GM03348 (cell line): Measurements from ENCODE around the gene EPHA2.

Source experiments
- DNase-seq: peaks from one replicate; pipeline ENCODE4 v3.0.0; 2012; ENCODE audit warnings: low spot score

Gene EPHA2

GRCh38 chr1:16149702-16150488 is 6.0 kb downstream of the EPHA2 start:
- DNase-seq: no peak

GRCh38 chr1:16149146-16149545 is 6.7 kb downstream of the EPHA2 start:
- no peak for DNase-seq

- DNase-seq: no peak
These were observed 7.4 kb downstream of the EPHA2 start for GRCh38 chr1:16148329-16149092.

- DNase-seq: no peak
These were observed 8.5 kb downstream of the EPHA2 start for GRCh38 chr1:16147156-16147926.

- peak; percentile 96 for DNase-seq
These were observed 9.4 kb downstream of the EPHA2 start for GRCh38 chr1:16146279-16147155.

- DNase-seq: peak; percentile 94
These were observed 10.1 kb downstream of the EPHA2 start for GRCh38 chr1:16145662-16146278.

GRCh38 chr1:16145030-16145661 is 10.7 kb downstream of the EPHA2 start:
- peak; percentile 83 for DNase-seq

GRCh38 chr1:16144325-16145029 is 11.4 kb downstream of the EPHA2 start:
- no peak for DNase-seq

GRCh38 chr1:16143566-16144324 is 12.1 kb downstream of the EPHA2 start:
- no peak for DNase-seq

GRCh38 chr1:16143005-16143565 is 12.8 kb downstream of the EPHA2 start:
- DNase-seq: no peak

- DNase-seq: no peak
These were observed 13.4 kb downstream of the EPHA2 start for GRCh38 chr1:16142383-16142995.

- no peak for DNase-seq
These were observed 14.1 kb downstream of the EPHA2 start for GRCh38 chr1:16141573-16142336.

GRCh38 chr1:16140068-16140596 is 15.7 kb downstream of the EPHA2 start:
- DNase-seq: no peak

- peak; percentile 90 for DNase-seq
These were observed 16.4 kb downstream of the EPHA2 start for GRCh38 chr1:16139473-16139962.

- DNase-seq: peak; percentile 44
These were observed 17.1 kb downstream of the EPHA2 start for GRCh38 chr1:16138772-16139221.

- no peak for DNase-seq
These were observed 17.9 kb downstream of the EPHA2 start for GRCh38 chr1:16137890-16138467.

- no peak for DNase-seq
These were observed 20.4 kb downstream of the EPHA2 start for GRCh38 chr1:16135501-16135900.
